Pancreas (tissue), 10 donors: ENCODE measurements around the gene MKLN1. TPM values are rescaled to one million over a fixed set of nuclear protein-coding genes. Genes with fewer than 3 reads are reported as not detected.
A peak's percentile ranks its signal among the peaks of the same experiment; 100 is the strongest.
"Not testable (repeated sequence)": the region's sequence is repeated elsewhere in the genome, so short reads cannot be mapped to it uniquely, and the experiment has no call there.

ENCODE experiments used
- ATAC-seq, 4 donors: fragments of 200-7000 bp; cut with Tn5 transposase; one replicate each; pipeline versions ENCODE4 v1.8.0 to v1.9.1; 2020; ENCODE audit warnings: mild to moderate bottlenecking in 4 of 4, moderate library complexity in 4 of 4
- DNase-seq, 6 donors: peaks; one replicate each; pipeline ENCODE4 v3.0.0-alpha.2; 2020
- FAIRE-seq: peaks from 2 replicates; lab custom pipeline; 2012; peaks lifted over from hg19 to GRCh38; lab: Jason Lieb, UNC
- H3K27ac ChIP-seq, 4 donors: fragments of 200-600 bp; sonication (generic); 1 replicate in 3 of 4; 2 replicates in 1 of 4; pipeline versions ENCODE4 v1.5.0 to v1.8.0; 2020
- H3K27me3 ChIP-seq, 4 donors: fragments of 200-600 bp; one replicate each; pipeline ENCODE4 v1.8.0; 2021
- H3K36me3 ChIP-seq, 3 donors: fragments of 200-600 bp; sonication (generic) in 1 of 3; one replicate each; pipeline versions ENCODE4 v1.5.0 to v1.8.0; 2020 to 2021
- H3K4me1 ChIP-seq, 3 donors: fragments of 200-600 bp; one replicate each; pipeline ENCODE4 v1.8.0; 2021
- H3K4me3 ChIP-seq, 4 donors: fragments of 200-600 bp; sonication (generic) in 2 of 4; one replicate each; pipeline versions ENCODE4 v1.5.0 to v1.8.0; 2020 to 2021
- H3K9me3 ChIP-seq, 4 donors: fragments of 200-600 bp; one replicate each; pipeline ENCODE4 v1.8.0; 2021
- CTCF ChIP-seq, 4 donors: fragments of 200-600 bp; sonication (generic) in 3 of 4; IDR thresholded peaks; one replicate each; pipeline versions ENCODE4 v1.5.0 to v1.8.0; 2021; ENCODE audit warnings: antibody characterized with exemption in 4 of 4
- WGBS, 2 donors: extraction: QIAGEN DNeasy Blood & Tissue Kit; methylation state at CpG; one replicate each; pipeline ENCODE4 v1.1.7; 2013; 5-methylcytosine and 5-hydroxymethylcytosine counted together
- intact Hi-C, 3 donors: fragments of 100-400 bp; cut with DNase I; formaldehyde crosslinking; loops; one replicate each; pipeline versions ENCODE4 v1.11.1 to v1.14.2; 2022
- polyA plus RNA-seq, 2 donors: library from polyadenylated mRNA; stranded (reverse); fragments of 200-250 nt; gene quantifications; one replicate each; pipeline ENCODE4 v1.2.3, GENCODE V29; 2013
- total RNA-seq, 6 donors: library from RNA; stranded (reverse); fragmentation: NEBNext Ultra II Directional in 4 of 6; extraction: Animal tissue kit (Norgen Biotek cat#: 25700) in 4 of 6; gene quantifications; one replicate each; pipeline versions ENCODE4 v1.2.1 to v1.2.4, GENCODE V29; 2021 to 2023
- donor health status: healthy with polysubstance abuse.
- donor health status: DM: no; HTN: no; CAD: no; lungs with moderate emphysema.
- donor health status: DM: no; HTN: no; CAD: no.
- donor health status: control.
- donor health status: control.
- donor health status: Bipolar disorder and iron deficiency.
- donor health status: DM: yes; HTN: yes; CAD: no.
- donor health status: DM: no; HTN: no; CAD: no.
- donor health status: DM: no; HTN: no; CAD: no.
- donor health status: DM: yes; HTN: yes; CAD: no.

MKLN1 gene
- total and polyA plus RNA-seq, 8 donors: 7.0 to 30.2 (median 21.6) TPM

DNA sequence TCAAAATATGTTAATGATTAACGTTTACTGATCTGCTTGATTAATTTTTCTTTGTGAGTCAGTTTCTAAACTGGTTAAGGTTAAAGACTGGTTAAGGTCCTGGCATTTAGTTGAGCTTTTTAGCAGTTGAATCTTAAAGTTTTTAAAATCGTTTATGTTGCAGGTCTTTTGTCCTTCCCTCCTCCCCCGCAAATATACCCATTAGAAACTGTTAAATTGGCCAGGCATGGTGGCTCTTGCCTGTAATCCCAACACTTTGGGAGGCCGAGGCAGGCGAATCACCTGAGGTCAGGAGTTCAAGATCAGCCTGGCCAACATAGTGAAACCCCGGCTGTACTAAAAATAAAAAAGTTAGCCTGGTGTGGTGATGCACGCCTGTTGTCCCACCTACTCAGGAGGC, 127.9 kb downstream of the MKLN1 start:
- DNase-seq: no peak
- FAIRE-seq: no peak
- intact Hi-C loops: no loop called here
- WGBS, 2 donors: 65 to 69% methylated on average over 7 of the region's 7 CpGs
- ATAC-seq: peak in 1 of 4 donors; percentile 26
- no peaks in the 10 kb centered on the region for H3K27me3 ChIP-seq
- no peaks in the 10 kb centered on the region for H3K36me3 ChIP-seq
- H3K4me1 ChIP-seq: peaks cover 0 to 17% (median 8%) of the 10 kb centered on the region in 3 donors
- no peak overlapping the region for H3K27ac ChIP-seq
- TF ChIP-seq CTCF (IDR thresholded peaks at IDR 0.05): no peak
- no peaks in the 10 kb centered on the region for H3K9me3 ChIP-seq
- no peak overlapping the region for H3K4me3 ChIP-seq

- no peak overlapping the region for H3K4me3 ChIP-seq
- no peak for ATAC-seq
- TF ChIP-seq CTCF (IDR thresholded peaks at IDR 0.05): no peak
- no peak overlapping the region for H3K27ac ChIP-seq
- no peak for DNase-seq
- peaks cover 0 to 17% (median 8%) of the 10 kb centered on the region in 3 donors for H3K4me1 ChIP-seq
- FAIRE-seq: no peak
- no peaks in the 10 kb centered on the region for H3K9me3 ChIP-seq
- intact Hi-C loops: no loop called here
- no peaks in the 10 kb centered on the region for H3K36me3 ChIP-seq
- no peaks in the 10 kb centered on the region for H3K27me3 ChIP-seq
- WGBS, 2 donors: 89 to 94% methylated on average over 3 of the region's 3 CpGs
Measured at GRCh38 chr7:131456338-131456737, 128.7 kb downstream of the MKLN1 start.

- Histone ChIP-seq H3K36me3 (peaks cover 0 to 12% (median 0%) of the 10 kb centered on the region in 3 donors), H3K4me1 (peaks cover 0 to 17% (median 8%) of the 10 kb centered on the region in 3 donors), H3K9me3 (no peaks in the 10 kb centered on the region), H3K27ac (no peak overlapping the region), H3K27me3 (no peaks in the 10 kb centered on the region), H3K4me3 (no peak overlapping the region)
- TF ChIP-seq CTCF (IDR thresholded peaks at IDR 0.05): no peak
- FAIRE-seq (no peak), ATAC-seq (no peak), DNase-seq (no peak)
- intact Hi-C loops: no loop called here
- WGBS, 2 donors: 95 to 96% methylated on average over 1 of the region's 1 CpG
Measured at GRCh38 chr7:131459256-131459655, 131.6 kb downstream of the MKLN1 start.

DNA sequence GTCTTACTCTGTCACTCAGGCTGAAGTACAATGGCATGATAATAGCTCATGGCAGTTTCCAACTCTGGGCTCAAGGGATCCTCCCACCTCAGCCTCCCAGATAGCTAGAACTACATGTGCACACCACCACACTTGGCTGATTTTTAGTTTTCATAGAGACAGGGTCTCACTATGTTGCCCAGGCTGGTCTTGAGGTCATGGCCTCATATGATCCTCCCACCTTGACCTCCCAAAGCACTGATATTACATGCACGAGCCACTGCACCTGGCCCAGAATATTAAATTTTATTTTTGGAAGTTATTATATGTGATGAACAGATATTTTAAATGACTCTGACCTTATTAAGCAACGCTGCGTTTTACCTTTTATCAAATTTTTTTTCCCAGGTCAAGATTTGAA, 134.4 kb downstream of the MKLN1 start:
- H3K4me1 ChIP-seq: no peaks in the 10 kb centered on the region
- 94 to 98% methylated on average over 3 of the region's 3 CpGs for WGBS, 2 donors

GRCh38 chr7:131462715-131463114, 135.0 kb downstream of the MKLN1 start:
- H3K9me3 ChIP-seq, FAIRE-seq, H3K27ac ChIP-seq, H3K4me1 ChIP-seq, DNase-seq, H3K4me3 ChIP-seq, intact Hi-C loops, ATAC-seq, H3K27me3 ChIP-seq: not testable (repeated sequence)
- H3K36me3 ChIP-seq: peaks cover 0 to 28% (median 4%) of the 10 kb centered on the region in 3 donors

More for the DNA sequence above, 134.4 kb downstream of the MKLN1 start:
- FAIRE-seq: no peak
- no peaks in the 10 kb centered on the region for H3K27me3 ChIP-seq
- no peak overlapping the region for H3K27ac ChIP-seq
- no peak for TF ChIP-seq CTCF (IDR thresholded peaks at IDR 0.05)
- H3K9me3 ChIP-seq: no peaks in the 10 kb centered on the region
- no peak overlapping the region for H3K4me3 ChIP-seq
- no peak for DNase-seq
- no peak for ATAC-seq
- peaks cover 0 to 28% (median 4%) of the 10 kb centered on the region in 3 donors for H3K36me3 ChIP-seq
- intact Hi-C loops: no loop called here
